ENCODE data around the gene MARS1.
"Not testable (repeated sequence)": the region's sequence is repeated elsewhere in the genome, so short reads cannot be mapped to it uniquely, and the experiment has no call there.

The MARS1 gene

DNA sequence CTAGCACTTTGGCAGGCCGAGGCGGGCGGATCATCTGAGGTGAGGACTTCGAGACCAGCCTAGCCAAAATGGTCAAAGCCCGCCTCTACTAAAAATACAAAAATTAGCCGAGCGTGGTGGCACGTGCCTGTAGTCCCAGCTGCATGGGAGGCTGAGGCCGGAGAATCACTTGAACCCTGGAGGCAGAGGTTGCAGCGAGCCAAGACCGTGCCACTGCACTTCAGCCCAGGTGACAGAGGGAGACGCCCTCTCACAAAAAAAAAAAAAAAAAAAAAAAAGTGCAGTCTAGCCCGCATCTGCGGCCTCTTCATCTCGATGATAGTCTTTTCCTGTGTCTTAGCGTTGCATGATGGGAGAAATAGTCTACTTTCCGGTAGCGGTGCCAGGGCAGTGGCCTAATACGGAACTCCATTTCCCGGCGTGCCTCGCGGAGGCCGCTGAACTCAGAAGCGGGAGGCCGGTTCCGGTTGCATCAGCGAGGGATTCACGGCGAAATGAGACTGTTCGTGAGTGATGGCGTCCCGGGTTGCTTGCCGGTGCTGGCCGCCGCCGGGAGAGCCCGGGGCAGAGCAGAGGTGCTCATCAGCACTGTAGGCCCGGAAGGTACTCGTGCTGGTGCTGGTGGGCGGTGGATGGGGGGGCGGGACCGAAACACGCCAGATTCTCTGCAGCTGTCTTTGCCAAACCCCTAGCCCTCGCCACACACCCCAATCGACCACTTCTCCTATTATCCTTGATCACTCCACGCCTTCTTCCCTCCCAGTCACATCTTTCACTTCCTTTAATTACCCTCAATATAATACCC lies at the start of gene MARS1:
TSS of gene MARS1 (plus strand) at position 472 of the 805 bp plus-strand sequence. CDS start at position 495, 23 bp downstream.
- DNase-seq = peak; percentile 99

GRCh38 chr12:57438400-57438799 lies 49.5 kb upstream of the MARS1 start:
- DNase-seq = no peak

- no peak for DNase-seq
Measured at GRCh38 chr12:57439762-57440266, 48.1 kb upstream of the MARS1 start.

- not testable (repeated sequence) for DNase-seq
Measured at GRCh38 chr12:57441393-57441792, 46.5 kb upstream of the MARS1 start.

GRCh38 chr12:57441846-57442427 lies 45.9 kb upstream of the MARS1 start:
- DNase-seq = no peak

- not testable (repeated sequence) for DNase-seq
Measured at GRCh38 chr12:57444337-57444736, 43.5 kb upstream of the MARS1 start.

DNA sequence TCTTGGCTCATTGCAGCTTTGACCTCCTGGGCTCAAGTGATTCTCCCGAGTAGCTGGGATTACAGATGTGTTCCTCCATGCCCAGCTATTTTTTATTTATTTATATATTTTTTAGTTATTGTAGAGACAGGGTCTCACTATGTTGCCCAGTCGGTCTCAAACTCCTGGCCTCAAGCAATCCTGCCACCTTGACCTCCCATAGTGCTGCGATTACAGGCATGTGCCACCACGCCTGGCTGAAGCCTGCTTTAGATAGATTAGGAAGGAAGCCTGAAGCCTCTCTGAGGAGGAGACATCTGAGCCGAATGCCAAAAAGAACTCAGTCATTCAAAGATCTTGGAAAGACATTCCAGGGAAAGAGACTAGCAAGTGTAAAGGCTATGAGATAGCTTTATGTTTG lies 43.1 kb upstream of the MARS1 start:
- DNase-seq = no peak

- no peak for DNase-seq
Measured at GRCh38 chr12:57446292-57446960, 41.4 kb upstream of the MARS1 start.

- no peak for DNase-seq
Measured at GRCh38 chr12:57448669-57449068, 39.2 kb upstream of the MARS1 start.

DNA sequence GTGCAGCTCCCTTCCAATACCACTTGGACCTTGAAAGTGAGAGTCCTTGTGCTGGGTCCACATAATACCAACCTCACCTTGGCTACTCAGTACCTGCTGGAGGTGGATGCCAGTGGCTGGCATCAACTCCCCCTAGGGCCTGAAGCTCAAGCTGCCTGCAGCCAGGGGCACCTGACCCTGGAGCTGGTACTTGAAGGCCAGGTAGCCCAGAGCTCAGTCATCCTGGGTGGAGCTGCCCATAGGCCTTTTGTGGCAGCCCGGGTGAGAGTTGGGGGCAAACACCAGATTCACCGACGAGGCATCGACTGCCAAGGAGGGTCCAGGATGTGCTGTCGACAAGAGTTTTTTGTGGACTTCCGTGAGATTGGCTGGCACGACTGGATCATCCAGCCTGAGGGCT lies 38.5 kb upstream of the MARS1 start:
- DNase-seq = no peak

GRCh38 chr12:57450057-57450456 lies 37.8 kb upstream of the MARS1 start:
- DNase-seq = no peak

- DNase-seq = no peak
Measured at GRCh38 chr12:57451233-57451778, 36.6 kb upstream of the MARS1 start.

- no peak for DNase-seq
Measured at GRCh38 chr12:57452181-57452936, 35.5 kb upstream of the MARS1 start.

GRCh38 chr12:57452937-57453509 lies 34.8 kb upstream of the MARS1 start:
- DNase-seq = peak; percentile 45

DNA sequence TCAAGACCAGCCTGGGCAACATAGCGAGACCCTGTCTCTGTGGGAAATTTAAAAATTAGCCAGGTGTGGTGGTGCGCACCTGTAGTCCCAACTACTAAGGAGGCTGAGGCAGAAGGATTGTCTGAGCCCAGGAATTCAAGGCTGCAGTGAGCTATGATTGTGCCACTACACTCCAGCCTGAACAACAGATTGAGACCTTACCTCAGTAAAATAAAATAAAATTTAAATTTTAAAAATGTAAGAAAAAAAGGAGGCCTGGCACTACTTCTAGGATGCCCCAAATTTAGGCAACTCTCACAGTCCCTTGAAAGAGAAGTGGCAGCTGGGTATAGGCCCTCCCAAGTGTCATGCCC lies 33.7 kb upstream of the MARS1 start:
- DNase-seq = no peak

GRCh38 chr12:57454566-57455373 lies 33.1 kb upstream of the MARS1 start, which contains the start of gene INHBE:
INHBE (plus strand) TSS chr12:57455307; CDS start chr12:57455537, 230 bp downstream.
- DNase-seq = peak; percentile 57

GRCh38 chr12:57455374-57456144 lies 32.3 kb upstream of the MARS1 start:
- peak; percentile 57 for DNase-seq

GRCh38 chr12:57456145-57456700 lies 31.6 kb upstream of the MARS1 start:
- DNase-seq = peak; percentile 20

- no peak for DNase-seq
Measured at GRCh38 chr12:57456737-57457490, 31.0 kb upstream of the MARS1 start.

Measured in NCI-H2029 (cell line).